ENCODE data around the gene BMAL1. TPM values are rescaled to one million over a fixed set of nuclear protein-coding genes. Genes with fewer than 3 reads are reported as not detected.

The BMAL1 gene
- total RNA-seq, 1 experiment from 2014 or later, result 3.3 TPM

Other genes with a start within 250 kb of the BMAL1 start
- gene BTBD10, start 185.4 kb downstream of the BMAL1 start, total RNA-seq (2021), result 22.4 and 23.3 TPM in 2 replicates
- not detected in 2 replicates for gene PTH, start 218.2 kb downstream of the BMAL1 start, total RNA-seq (2021)